HepG2 (cell line): ENCODE data around the gene NDRG2. TPM values are rescaled to one million over a fixed set of nuclear protein-coding genes. Genes with fewer than 3 reads are reported as not detected.

Source experiments
- CTCF ChIP-seq: sonication (generic); formaldehyde crosslinking; IDR thresholded peaks from 2 replicates; pipeline ENCODE4 v1.5.0; 2020; ENCODE audit warnings: mild to moderate bottlenecking, missing genetic modification reagents, moderate library complexity
- FOXA1 ChIP-seq, 2 experiments: fragments of 450-650 bp in 1 of 2; sonication (generic) in 1 of 2; formaldehyde crosslinking in 1 of 2; IDR thresholded peaks; 2 replicates each; pipeline versions ENCODE4 v1.4.0 to v1.6.1; 2016 to 2020; ENCODE audit warnings: missing genetic modification reagents in 1 of 2
- MLX ChIP-seq: IDR thresholded peaks from 2 replicates; pipeline ENCODE4 v1.6.1; 2016
- MTA3 ChIP-seq: sonication (generic); formaldehyde crosslinking; IDR thresholded peaks from 2 replicates; pipeline ENCODE4 v1.4.0; 2020; ENCODE audit warnings: missing genetic modification reagents
- PBX3 ChIP-seq: sonication (generic); formaldehyde crosslinking; IDR thresholded peaks from 2 replicates; pipeline ENCODE4 v1.8.1; 2023; ENCODE audit warnings: missing genetic modification reagents, inconsistent platforms, borderline replicate concordance
- PHF20 ChIP-seq: sonication (generic); formaldehyde crosslinking; IDR thresholded peaks from 2 replicates; pipeline ENCODE4 v1.5.0; 2020; ENCODE audit warnings: mild to moderate bottlenecking, missing genetic modification reagents
- SCMH1 ChIP-seq: sonication (generic); formaldehyde crosslinking; IDR thresholded peaks from 2 replicates; pipeline ENCODE4 v1.9.0; 2021; ENCODE audit warnings: missing genetic modification reagents, mild to moderate bottlenecking, borderline replicate concordance
- SIX4 ChIP-seq: sonication (generic); formaldehyde crosslinking; IDR thresholded peaks from 2 replicates; pipeline ENCODE4 v1.4.0; 2020; ENCODE audit warnings: missing genetic modification reagents
- SOX5 ChIP-seq: IDR thresholded peaks from 2 replicates; pipeline ENCODE4 v1.6.1; 2016; ENCODE audit warnings: borderline replicate concordance
- TARDBP ChIP-seq: sonication (generic); formaldehyde crosslinking; IDR thresholded peaks from 2 replicates; pipeline ENCODE4 v1.8.0; 2022; ENCODE audit warnings: mild to moderate bottlenecking, missing genetic modification reagents
- XRCC5 ChIP-seq: fragments of 200-400 bp; formaldehyde crosslinking; optimal IDR thresholded peaks from 2 replicates; pipeline ENCODE3; 2017; ENCODE audit warnings: mild to moderate bottlenecking, low read length
- ZFP62 ChIP-seq: sonication (generic); formaldehyde crosslinking; IDR thresholded peaks from 2 replicates; pipeline ENCODE4 v1.4.0; 2020; ENCODE audit warnings: missing genetic modification reagents
- ZMYM4 ChIP-seq: sonication (generic); formaldehyde crosslinking; IDR thresholded peaks from 2 replicates; pipeline ENCODE4 v1.8.1; 2023; ENCODE audit warnings: mild to moderate bottlenecking, missing genetic modification reagents
- ZNF235 ChIP-seq: sonication (generic); formaldehyde crosslinking; IDR thresholded peaks from 2 replicates; pipeline ENCODE4 v1.8.1; 2023; ENCODE audit warnings: mild to moderate bottlenecking, missing genetic modification reagents, borderline replicate concordance
- ZNF33A ChIP-seq: sonication (generic); formaldehyde crosslinking; IDR thresholded peaks from 2 replicates; pipeline ENCODE4 v1.5.1; 2020; ENCODE audit warnings: missing genetic modification reagents, mild to moderate bottlenecking, moderate library complexity, borderline replicate concordance
- ZNF615 ChIP-seq: sonication (generic); formaldehyde crosslinking; IDR thresholded peaks from 2 replicates; pipeline ENCODE4 v1.5.0; 2020; ENCODE audit warnings: mild to moderate bottlenecking, missing genetic modification reagents, borderline replicate concordance
- polyA plus RNA-seq, 8 experiments: library from polyadenylated mRNA; depleted of rRNA in 3 of 8; stranded (reverse) in 7 of 8; unstranded in 1 of 8; fragments of >200 nt; fragmentation: Illumina TruSeq in 4 of 8; extraction: Trizol in 4 of 8; gene quantifications; 2 replicates each; pipeline versions ENCODE4 v1.2.1 to v1.2.3, GENCODE V29; 2011 to 2016; ENCODE audit warnings: low read depth in 4 of 8, missing spikeins in 1 of 8, mixed read lengths in 1 of 8; ENCODE audit not compliant: insufficient read depth in 1 of 8
- total RNA-seq, 5 experiments: library from RNA; depleted of rRNA; stranded (reverse); fragments of >200 nt; fragmentation: Illumina TruSeq; extraction: Trizol; gene quantifications; 2 replicates each; pipeline ENCODE4 v1.2.3, GENCODE V29; 2016; ENCODE audit warnings: low read depth in 1 of 5
- TF ChIP-seq, protein P1 (sequence below): sonication (generic); formaldehyde crosslinking; IDR thresholded peaks from 2 replicates; pipeline ENCODE4 v1.4.0; 2020; ENCODE audit warnings: mild to moderate bottlenecking, missing genetic modification reagents
- TF ChIP-seq, protein P2 (sequence below): sonication (generic); formaldehyde crosslinking; IDR thresholded peaks from 2 replicates; pipeline ENCODE4 v1.5.0; 2020; ENCODE audit warnings: mild to moderate bottlenecking, missing genetic modification reagents, borderline replicate concordance
- TF ChIP-seq, protein P3 (sequence below): IDR thresholded peaks from 2 replicates; pipeline ENCODE4 v1.6.1; 2016; ENCODE audit warnings: low read depth

The NDRG2 gene
- total and polyA plus RNA-seq, 2 of the 13 experiments (the other 11 are each of a cell fraction or from before 2014, with no cell fraction given) = 27.2 to 189 TPM

GRCh38 chr14:21024585-21025370 is at the start of gene NDRG2 (continued):
- TF ChIP-seq SCMH1 (CRISPR knock-in tag) = no peak
- peak; percentile 58; the same call in 1 of the 2 replicates for TF ChIP-seq PHF20 (CRISPR knock-in tag)
- TF ChIP-seq, protein P1, sequence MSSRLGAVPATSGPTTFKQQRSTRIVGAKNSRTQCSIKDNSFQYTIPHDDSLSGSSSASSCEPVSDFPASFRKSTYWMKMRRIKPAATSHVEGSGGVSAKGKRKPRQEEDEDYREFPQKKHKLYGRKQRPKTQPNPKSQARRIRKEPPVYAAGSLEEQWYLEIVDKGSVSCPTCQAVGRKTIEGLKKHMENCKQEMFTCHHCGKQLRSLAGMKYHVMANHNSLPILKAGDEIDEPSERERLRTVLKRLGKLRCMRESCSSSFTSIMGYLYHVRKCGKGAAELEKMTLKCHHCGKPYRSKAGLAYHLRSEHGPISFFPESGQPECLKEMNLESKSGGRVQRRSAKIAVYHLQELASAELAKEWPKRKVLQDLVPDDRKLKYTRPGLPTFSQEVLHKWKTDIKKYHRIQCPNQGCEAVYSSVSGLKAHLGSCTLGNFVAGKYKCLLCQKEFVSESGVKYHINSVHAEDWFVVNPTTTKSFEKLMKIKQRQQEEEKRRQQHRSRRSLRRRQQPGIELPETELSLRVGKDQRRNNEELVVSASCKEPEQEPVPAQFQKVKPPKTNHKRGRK (CRISPR knock-in tag) = no peak
- peak; percentile 83 for TF ChIP-seq ZNF615 (CRISPR knock-in tag)
- TF ChIP-seq, protein P2, sequence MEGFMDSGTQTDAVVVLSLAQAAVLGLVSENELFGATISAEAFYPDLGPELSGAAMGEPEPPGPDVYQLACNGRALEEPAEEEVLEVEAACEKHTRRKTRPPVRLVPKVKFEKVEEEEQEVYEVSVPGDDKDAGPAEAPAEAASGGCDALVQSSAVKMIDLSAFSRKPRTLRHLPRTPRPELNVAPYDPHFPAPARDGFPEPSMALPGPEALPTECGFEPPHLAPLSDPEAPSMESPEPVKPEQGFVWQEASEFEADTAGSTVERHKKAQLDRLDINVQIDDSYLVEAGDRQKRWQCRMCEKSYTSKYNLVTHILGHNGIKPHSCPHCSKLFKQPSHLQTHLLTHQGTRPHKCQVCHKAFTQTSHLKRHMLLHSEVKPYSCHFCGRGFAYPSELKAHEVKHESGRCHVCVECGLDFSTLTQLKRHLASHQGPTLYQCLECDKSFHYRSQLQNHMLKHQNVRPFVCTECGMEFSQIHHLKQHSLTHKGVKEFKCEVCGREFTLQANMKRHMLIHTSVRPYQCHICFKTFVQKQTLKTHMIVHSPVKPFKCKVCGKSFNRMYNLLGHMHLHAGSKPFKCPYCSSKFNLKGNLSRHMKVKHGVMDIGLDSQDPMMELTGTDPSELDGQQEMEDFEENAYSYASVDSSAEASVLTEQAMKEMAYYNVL (CRISPR knock-in tag) = peak; percentile 66; the same call in 1 of the 2 replicates
- no peak; the same call in 1 of the 2 replicates for TF ChIP-seq ZMYM4
- TF ChIP-seq ZNF33A = no peak
- peak; percentile 95; the same call in 1 of the 2 replicates for TF ChIP-seq ZNF235 (CRISPR knock-in tag)
- TF ChIP-seq SOX5 (CRISPR knock-in tag) = no peak
- TF ChIP-seq TARDBP (CRISPR knock-in tag) = peak; percentile 71; the same call in 1 of the 2 replicates
- TF ChIP-seq MLX (CRISPR knock-in tag) = peak; percentile 30; the same call in 1 of the 2 replicates
- TF ChIP-seq, protein P3, sequence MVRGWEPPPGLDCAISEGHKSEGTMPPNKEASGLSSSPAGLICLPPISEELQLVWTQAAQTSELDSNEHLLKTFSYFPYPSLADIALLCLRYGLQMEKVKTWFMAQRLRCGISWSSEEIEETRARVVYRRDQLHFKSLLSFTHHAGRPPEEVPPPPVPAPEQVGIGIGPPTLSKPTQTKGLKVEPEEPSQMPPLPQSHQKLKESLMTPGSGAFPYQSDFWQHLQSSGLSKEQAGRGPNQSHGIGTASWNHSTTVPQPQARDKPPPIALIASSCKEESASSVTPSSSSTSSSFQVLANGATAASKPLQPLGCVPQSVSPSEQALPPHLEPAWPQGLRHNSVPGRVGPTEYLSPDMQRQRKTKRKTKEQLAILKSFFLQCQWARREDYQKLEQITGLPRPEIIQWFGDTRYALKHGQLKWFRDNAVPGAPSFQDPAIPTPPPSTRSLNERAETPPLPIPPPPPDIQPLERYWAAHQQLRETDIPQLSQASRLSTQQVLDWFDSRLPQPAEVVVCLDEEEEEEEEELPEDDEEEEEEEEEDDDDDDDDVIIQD (CRISPR knock-in tag) = no peak
- TF ChIP-seq XRCC5 = peak; percentile 8
- TF ChIP-seq SIX4 (CRISPR knock-in tag) = 0 out of 2 replicates have a peak, but pooled peaks have one; percentile 20
- TF ChIP-seq MTA3 (CRISPR knock-in tag) = no peak
- TF ChIP-seq CTCF (CRISPR knock-in tag) = peak; percentile 7; the same call in 1 of the 2 replicates
- no peak for TF ChIP-seq FOXA1 (IDR thresholded peaks at IDR 0.05)
- TF ChIP-seq FOXA1 (CRISPR knock-in tag; IDR thresholded peaks at IDR 0.05) = no peak
- no peak for TF ChIP-seq ZFP62 (CRISPR knock-in tag)
- 0 out of 2 replicates have a peak, but pooled peaks have one; percentile 62 for TF ChIP-seq PBX3 (CRISPR knock-in tag)
